VCaP (cell line): Measurements from ENCODE around the gene ENAH.

ENCODE experiments used
- H3K27ac ChIP-seq: fragments of 450-650 bp; 2 replicates; pipeline ENCODE4 v1.5.1; 2017
- CTCF ChIP-seq: fragments of 450-650 bp; conservative IDR thresholded peaks from 2 replicates; pipeline ENCODE4 v1.5.1; 2017; ENCODE audit warnings: mild to moderate bottlenecking, moderate library complexity

The ENAH gene

DNA sequence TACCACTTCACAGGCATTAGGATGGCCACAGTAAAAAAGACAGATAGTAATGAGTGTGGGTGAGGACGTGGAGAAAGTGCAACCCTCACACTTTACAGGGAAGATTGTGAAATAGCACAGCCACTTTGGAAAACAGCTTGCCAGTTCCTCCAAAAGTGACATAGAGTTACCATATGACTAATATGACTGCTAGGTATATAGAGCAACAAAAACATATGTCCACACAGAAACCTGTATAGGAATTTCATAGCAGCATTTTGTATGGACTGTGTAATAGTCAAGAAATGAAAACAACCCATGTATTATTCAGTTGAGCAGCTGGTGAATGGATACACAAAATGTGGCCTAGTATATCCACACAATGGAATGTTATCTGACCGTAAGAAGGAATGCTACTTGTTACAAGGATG, 194.7 kb downstream of the ENAH start:
- H3K27ac ChIP-seq = no peak overlapping the region
- TF ChIP-seq CTCF = no peak

GRCh38 chr1:225454733-225455132, 198.2 kb downstream of the ENAH start:
- TF ChIP-seq CTCF = no peak
- peak overlapping the region; percentile 59 for H3K27ac ChIP-seq

GRCh38 chr1:225453797-225454648, 198.9 kb downstream of the ENAH start:
- peak overlapping the region; percentile 59 for H3K27ac ChIP-seq
- TF ChIP-seq CTCF = no peak

- H3K27ac ChIP-seq = no peak overlapping the region
- no peak for TF ChIP-seq CTCF
These were observed 200.9 kb downstream of the ENAH start for GRCh38 chr1:225451840-225452515.

GRCh38 chr1:225451340-225451739, 201.6 kb downstream of the ENAH start:
- no peak overlapping the region for H3K27ac ChIP-seq

GRCh38 chr1:225450491-225451191, 202.3 kb downstream of the ENAH start:
- no peak overlapping the region for H3K27ac ChIP-seq
- no peak for TF ChIP-seq CTCF

More at GRCh38 chr1:225451340-225451739, 201.6 kb downstream of the ENAH start:
- TF ChIP-seq CTCF = no peak

DNA sequence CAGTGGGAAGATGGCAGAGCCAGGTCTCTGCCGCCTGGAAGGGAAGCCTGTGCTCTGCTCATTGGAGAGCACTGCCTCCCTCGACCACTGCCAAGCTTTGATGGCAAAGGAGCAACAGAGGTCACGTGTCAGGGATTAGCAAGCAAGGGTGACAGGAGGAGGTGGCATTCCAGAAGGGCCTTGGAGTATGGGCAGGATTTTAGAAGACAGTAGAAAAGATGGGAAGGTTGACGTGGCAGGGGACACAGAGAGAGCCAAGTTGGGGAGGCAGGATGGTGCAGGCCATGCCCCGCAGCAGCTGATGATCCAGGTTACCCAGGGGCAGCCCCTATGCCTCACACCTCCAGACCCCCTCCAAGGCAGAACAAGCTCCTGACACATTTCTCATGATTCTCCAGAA, 203.1 kb downstream of the ENAH start:
- H3K27ac ChIP-seq = no peak overlapping the region

More for the DNA sequence above, 203.1 kb downstream of the ENAH start:
- TF ChIP-seq CTCF = no peak
